H9 (cell line): ENCODE measurements around the gene TTC28. TPM values are rescaled to one million over a fixed set of nuclear protein-coding genes. Genes with fewer than 3 reads are reported as not detected.

Source experiments
- DNase-seq: peaks from one replicate; pipeline ENCODE4 v3.0.0-alpha.2; 2017
- H2AFZ ChIP-seq: one replicate; pipeline ENCODE4 v1.6.1; 2013; ENCODE audit warnings: mild to moderate bottlenecking, low read length, control low read depth, moderate library complexity
- H2AK5ac ChIP-seq: 2 replicates; pipeline ENCODE4 v1.6.1; 2013; ENCODE audit warnings: low read length, control low read depth, mixed read lengths; ENCODE audit not compliant: insufficient read length
- H2BK120ac ChIP-seq: one replicate; pipeline ENCODE4 v1.6.1; 2013; ENCODE audit warnings: low read depth, mild to moderate bottlenecking, low read length, control low read depth, inconsistent platforms; ENCODE audit not compliant: poor library complexity, severe bottlenecking
- H2BK12ac ChIP-seq: 2 replicates; pipeline ENCODE4 v1.6.1; 2013; ENCODE audit warnings: low read length, control low read depth, mixed read lengths, low read depth; ENCODE audit not compliant: insufficient read length
- H2BK15ac ChIP-seq: 2 replicates; pipeline ENCODE4 v1.6.1; 2013; ENCODE audit warnings: low read depth, low read length, control low read depth
- H2BK20ac ChIP-seq: one replicate; pipeline ENCODE4 v1.6.1; 2013; ENCODE audit warnings: low read depth, mild to moderate bottlenecking, low read length, control low read depth, inconsistent platforms; ENCODE audit not compliant: poor library complexity, severe bottlenecking
- H2BK5ac ChIP-seq: 2 replicates; pipeline ENCODE4 v1.6.1; 2013; ENCODE audit warnings: low read length, control low read depth, mixed read lengths; ENCODE audit not compliant: insufficient read length
- H3K14ac ChIP-seq: 2 replicates; pipeline ENCODE4 v1.6.1; 2013; ENCODE audit warnings: low read length, control low read depth; ENCODE audit not compliant: insufficient read depth
- H3K18ac ChIP-seq: 2 replicates; pipeline ENCODE4 v1.6.1; 2013; ENCODE audit warnings: low read depth, mild to moderate bottlenecking, mixed read lengths, low read length, control low read depth; ENCODE audit not compliant: insufficient read length
- H3K23ac ChIP-seq: 2 replicates; pipeline ENCODE4 v1.6.1; 2013; ENCODE audit warnings: low read length, control low read depth, mixed read lengths, low read depth; ENCODE audit not compliant: insufficient read length
- H3K23me2 ChIP-seq: 2 replicates; pipeline ENCODE4 v1.6.1; 2013; ENCODE audit warnings: low read depth, mild to moderate bottlenecking, mixed read lengths, low read length, control low read depth; ENCODE audit not compliant: insufficient read length, poor library complexity, severe bottlenecking
- H3K27ac ChIP-seq: 2 replicates; pipeline ENCODE4 v1.5.1; 2013; ENCODE audit warnings: low read length, control low read depth, mixed read lengths, low read depth; ENCODE audit not compliant: insufficient read length
- H3K27me3 ChIP-seq: 2 replicates; pipeline ENCODE4 v1.6.1; 2013; ENCODE audit warnings: low read length, control low read depth, inconsistent platforms; ENCODE audit not compliant: insufficient read depth
- H3K4ac ChIP-seq: 2 replicates; pipeline ENCODE4 v1.6.1; 2013; ENCODE audit warnings: low read depth, mild to moderate bottlenecking, control low read depth, inconsistent platforms, low read length, moderate library complexity
- H3K4me1 ChIP-seq: 2 replicates; pipeline ENCODE4 v1.6.1; 2013; ENCODE audit warnings: low read length, control low read depth, inconsistent platforms; ENCODE audit not compliant: insufficient read depth
- H3K4me2 ChIP-seq: 2 replicates; pipeline ENCODE4 v1.6.1; 2013; ENCODE audit warnings: low read length, control low read depth, mixed read lengths; ENCODE audit not compliant: insufficient read length, insufficient read depth
- H3K56ac ChIP-seq: 2 replicates; pipeline ENCODE4 v1.6.1; 2013; ENCODE audit warnings: low read depth, mild to moderate bottlenecking, mixed read lengths, low read length, control low read depth; ENCODE audit not compliant: insufficient read length
- H3K79me1 ChIP-seq: 2 replicates; pipeline ENCODE4 v1.6.1; 2013; ENCODE audit warnings: low read depth, mild to moderate bottlenecking, moderate library complexity, low read length, control low read depth, inconsistent platforms; ENCODE audit not compliant: insufficient read depth, poor library complexity, severe bottlenecking
- H3K79me2 ChIP-seq: 2 replicates; pipeline ENCODE4 v1.6.1; 2013; ENCODE audit warnings: low read length, control low read depth, inconsistent platforms; ENCODE audit not compliant: insufficient read depth
- H3K9ac ChIP-seq: 2 replicates; pipeline ENCODE4 v1.6.1; 2013; ENCODE audit warnings: low read length, control low read depth, mixed read lengths; ENCODE audit not compliant: insufficient read length; ENCODE audit errors: extremely low read depth
- H3K9me3 ChIP-seq: one replicate; pipeline ENCODE4 v1.6.1; 2013; ENCODE audit warnings: low read depth, low read length, inconsistent platforms; ENCODE audit not compliant: control insufficient read depth
- H3T11ph ChIP-seq: one replicate; pipeline ENCODE4 v1.6.1; 2013; ENCODE audit warnings: mild to moderate bottlenecking, low read length, control low read depth, inconsistent platforms
- H4K20me1 ChIP-seq: one replicate; pipeline ENCODE4 v1.6.1; 2013; ENCODE audit not compliant: control insufficient read depth, insufficient read length, insufficient read depth
- H4K5ac ChIP-seq: 2 replicates; pipeline ENCODE4 v1.6.1; 2013; ENCODE audit warnings: low read depth, mild to moderate bottlenecking, mixed read lengths, low read length, control low read depth; ENCODE audit not compliant: insufficient read length
- H4K8ac ChIP-seq: replicated peaks from 2 replicates; pipeline ENCODE4 v1.6.1; 2013; ENCODE audit warnings: low read length, control low read depth, mixed read lengths, low read depth; ENCODE audit not compliant: insufficient read length
- H4K91ac ChIP-seq: 2 replicates; pipeline ENCODE4 v1.6.1; 2013; ENCODE audit warnings: low read depth, mild to moderate bottlenecking, moderate library complexity, mixed read lengths, low read length, control low read depth; ENCODE audit not compliant: insufficient read length
- H3K27ac Mint-ChIP-seq, 3 experiments: 2 replicates in 2 of 3; 3 replicates in 1 of 3; pipeline ENCODE4 v1.8.0; 2020 to 2021; ENCODE audit warnings: mixed read lengths in 3 of 3, mild to moderate bottlenecking in 1 of 3, moderate library complexity in 1 of 3
- H3K27me3 Mint-ChIP-seq: 2 replicates; pipeline ENCODE4 v1.8.0; 2021; ENCODE audit warnings: low read depth, mild to moderate bottlenecking, moderate library complexity, mixed read lengths
- H3K36me3 Mint-ChIP-seq, 3 experiments: 2 replicates in 2 of 3; 3 replicates in 1 of 3; pipeline ENCODE4 v1.8.0; 2020 to 2021; ENCODE audit warnings: low read depth in 3 of 3, mixed read lengths in 3 of 3; ENCODE audit not compliant: insufficient read depth in 1 of 3
- H3K4me1 Mint-ChIP-seq, 2 experiments: 2 replicates each; pipeline ENCODE4 v1.8.0; 2020; ENCODE audit warnings: mixed read lengths in 2 of 2
- H3K4me3 Mint-ChIP-seq, 2 experiments: 2 replicates in 1 of 2; 3 replicates in 1 of 2; pipeline ENCODE4 v1.8.0; 2020 to 2021; ENCODE audit warnings: mild to moderate bottlenecking in 2 of 2, mixed read lengths in 2 of 2, moderate library complexity in 1 of 2
- H3K9me3 Mint-ChIP-seq, 2 experiments: 2 replicates in 1 of 2; 3 replicates in 1 of 2; pipeline ENCODE4 v1.8.0; 2020; ENCODE audit warnings: mild to moderate bottlenecking in 2 of 2, mixed read lengths in 2 of 2, moderate library complexity in 1 of 2
- CTCF ChIP-seq: fragments of 200-600 bp; sonication (generic); conservative IDR thresholded peaks from 3 replicates; pipeline ENCODE4 v1.8.0; 2021; ENCODE audit warnings: antibody characterized with exemption, mild to moderate bottlenecking
- WGBS: extraction: QIAGEN DNeasy Blood & Tissue Kit; methylation state at CpG from one replicate; pipeline ENCODE4 v1.1.7; 2013; ENCODE audit warnings: missing lambda C conversion rate, low lambda C conversion rate, mixed read lengths; ENCODE audit not compliant: insufficient read length; ENCODE audit errors: extremely low coverage; 5-methylcytosine and 5-hydroxymethylcytosine counted together
- total RNA-seq: library from RNA; stranded (reverse); gene quantifications from 2 replicates; pipeline ENCODE4 v1.2.1, GENCODE V29; 2021

TTC28 gene
- total RNA-seq, 1 experiment from 2014 or later: 13.6 TPM

GRCh38 chr22:27961182-27961581, 718.5 kb downstream of the TTC28 start:
- peaks cover 3% of the 10 kb centered on the region; the same call in 1 of the 2 replicates for H3K4me1 ChIP-seq
- H4K8ac ChIP-seq: no peak overlapping the region
- H3K27me3 Mint-ChIP-seq: no peaks in the 10 kb centered on the region
- peaks cover 27 to 29% of the 10 kb centered on the region in 2 experiments for H3K4me1 Mint-ChIP-seq
- no peak for TF ChIP-seq CTCF
- no peak overlapping the region for H2BK15ac ChIP-seq
- H4K5ac ChIP-seq: no peak overlapping the region
- H2BK20ac ChIP-seq: no peak overlapping the region
- H3K79me2 ChIP-seq: no peaks in the 10 kb centered on the region
- no peak overlapping the region for H2BK12ac ChIP-seq
- H3K18ac ChIP-seq: no peak overlapping the region
- peaks cover 0 to 8% of the 10 kb centered on the region in 2 experiments; a peak in 3 of 5 replicates for H3K9me3 Mint-ChIP-seq
- no peaks in the 10 kb centered on the region for H3K27me3 ChIP-seq
- H3K36me3 Mint-ChIP-seq: peaks cover 0 to 8% (median 0%) of the 10 kb centered on the region in 3 experiments; a peak in 2 of 7 replicates
- H3K4me3 Mint-ChIP-seq: no peak overlapping the region
- no peak overlapping the region for H3K4ac ChIP-seq
- no peak overlapping the region for H3K4me2 ChIP-seq
- H3K23ac ChIP-seq: no peak overlapping the region
- H3K27ac ChIP-seq: no peak overlapping the region
- no CpG with 5 or more reads among the region's 4 CpGs for WGBS
- H2BK5ac ChIP-seq: no peak overlapping the region
- H4K20me1 ChIP-seq: no peaks in the 10 kb centered on the region
- H2BK120ac ChIP-seq: no peak overlapping the region
- H3T11ph ChIP-seq: no peak overlapping the region
- H2AK5ac ChIP-seq: no peak overlapping the region
- no peaks in the 10 kb centered on the region for H3K9me3 ChIP-seq
- no peak overlapping the region for H3K27ac Mint-ChIP-seq
- no peak overlapping the region for H3K56ac ChIP-seq
- DNase-seq: no peak
- H3K79me1 ChIP-seq: no peaks in the 10 kb centered on the region
- H4K91ac ChIP-seq: no peak overlapping the region
- H2AFZ ChIP-seq: no peak overlapping the region
- H3K23me2 ChIP-seq: no peaks in the 10 kb centered on the region
- no peak overlapping the region for H3K14ac ChIP-seq
- H3K9ac ChIP-seq: no peak overlapping the region
